Gastrocnemius medialis (tissue), 4 donors: ENCODE data around the gene DOCK8.

Experiments
- POLR2A ChIP-seq, 2 donors: fragments of 450-650 bp; IDR thresholded peaks; one replicate each; pipeline ENCODE4 v1.6.1; 2017; ENCODE audit warnings: antibody characterized with exemption in 2 of 2, mild to moderate bottlenecking in 2 of 2, moderate library complexity in 2 of 2
- TF ChIP-seq, protein P1 (sequence below), 5 experiments: fragments of 450-650 bp in 3 of 5; fragments of 200-600 bp in 2 of 5; sonication (generic) in 2 of 5; IDR thresholded peaks in 4 of 5; conservative IDR thresholded peaks in 1 of 5; 1 replicate in 4 of 5; 2 replicates in 1 of 5; pipeline ENCODE4 v1.5.1; 2016 to 2019; ENCODE audit warnings: antibody characterized with exemption in 5 of 5, mild to moderate bottlenecking in 3 of 5, moderate library complexity in 3 of 5

DNA sequence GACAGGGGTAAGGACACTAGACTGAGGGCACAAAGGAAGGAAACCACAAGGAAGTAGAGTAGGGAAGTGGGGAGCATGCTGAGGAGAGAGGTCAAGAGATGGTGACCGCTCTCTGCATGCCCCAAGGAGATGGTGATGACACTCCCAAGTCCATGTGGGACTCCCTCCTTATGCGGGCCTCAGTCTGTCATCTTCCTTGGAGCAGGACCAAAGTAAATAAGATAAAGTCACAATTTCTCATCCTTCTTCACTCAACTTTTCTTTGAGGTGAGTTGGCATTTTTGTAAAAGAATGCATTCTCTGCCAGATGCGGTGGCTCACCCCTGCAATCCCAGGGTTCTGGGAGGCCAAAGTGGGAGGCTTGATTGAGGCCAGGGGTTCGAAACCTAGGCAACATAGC is 256.7 kb downstream of the DOCK8 start:
- TF ChIP-seq, protein P1, sequence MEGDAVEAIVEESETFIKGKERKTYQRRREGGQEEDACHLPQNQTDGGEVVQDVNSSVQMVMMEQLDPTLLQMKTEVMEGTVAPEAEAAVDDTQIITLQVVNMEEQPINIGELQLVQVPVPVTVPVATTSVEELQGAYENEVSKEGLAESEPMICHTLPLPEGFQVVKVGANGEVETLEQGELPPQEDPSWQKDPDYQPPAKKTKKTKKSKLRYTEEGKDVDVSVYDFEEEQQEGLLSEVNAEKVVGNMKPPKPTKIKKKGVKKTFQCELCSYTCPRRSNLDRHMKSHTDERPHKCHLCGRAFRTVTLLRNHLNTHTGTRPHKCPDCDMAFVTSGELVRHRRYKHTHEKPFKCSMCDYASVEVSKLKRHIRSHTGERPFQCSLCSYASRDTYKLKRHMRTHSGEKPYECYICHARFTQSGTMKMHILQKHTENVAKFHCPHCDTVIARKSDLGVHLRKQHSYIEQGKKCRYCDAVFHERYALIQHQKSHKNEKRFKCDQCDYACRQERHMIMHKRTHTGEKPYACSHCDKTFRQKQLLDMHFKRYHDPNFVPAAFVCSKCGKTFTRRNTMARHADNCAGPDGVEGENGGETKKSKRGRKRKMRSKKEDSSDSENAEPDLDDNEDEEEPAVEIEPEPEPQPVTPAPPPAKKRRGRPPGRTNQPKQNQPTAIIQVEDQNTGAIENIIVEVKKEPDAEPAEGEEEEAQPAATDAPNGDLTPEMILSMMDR (IDR thresholded peaks at IDR 0.05 in 4 of 5, conservative IDR thresholded peaks at IDR 0.05 in 1 of 5) = no peak
- no peak for TF ChIP-seq POLR2A (IDR thresholded peaks at IDR 0.05)
